ENCODE measurements around the gene NFATC3.

DNA sequence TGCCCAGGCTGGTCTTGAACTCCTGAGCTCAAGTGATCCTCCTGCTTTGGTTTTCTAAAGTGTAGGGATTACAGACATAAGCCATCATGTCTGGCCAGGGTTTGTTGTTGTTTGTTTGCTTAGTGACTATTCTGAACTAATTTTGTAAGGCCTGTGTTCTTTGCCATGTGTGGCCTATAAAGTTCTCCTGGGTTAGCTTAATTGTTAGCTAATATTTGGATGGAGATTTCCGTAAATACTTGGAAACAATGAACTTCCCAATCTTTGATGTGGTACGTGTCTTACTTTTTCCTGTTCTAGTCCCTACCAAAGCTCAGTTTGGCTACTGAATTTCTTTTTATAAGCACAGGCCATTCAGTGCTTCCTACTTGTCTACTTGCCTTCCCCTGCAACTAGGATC, 37.2 kb upstream of the NFATC3 start:
- TF ChIP-seq POLR2A (IDR thresholded peaks at IDR 0.05; ENCODE audit: low read depth, low read length), result no peak
- TF ChIP-seq TAF1 (IDR thresholded peaks at IDR 0.05; ENCODE audit: low read depth, low read length), result no peak
- no peak for TF ChIP-seq POLR2AphosphoS5 (IDR thresholded peaks at IDR 0.05; ENCODE audit: low read depth, low read length)
- no peak for TF ChIP-seq SPI1 (IDR thresholded peaks at IDR 0.05; ENCODE audit: low read depth, low read length)
- no peak for TF ChIP-seq PAX5 (IDR thresholded peaks at IDR 0.05; ENCODE audit: insufficient read depth, low read length, severe bottlenecking)

Data from GM12891 (cell line).